Activated effector memory CD4-positive, alpha-beta T cell treated with anti-CD3 and anti-CD28 coated beads, Interleukin-2, amount 50 U/mL, for 16 hours (primary cell): Measurements from ENCODE around the gene SAMD4B.

Experiments
- DNase-seq: peaks from one replicate; pipeline ENCODE4 v3.0.0-alpha.2; 2020

Gene SAMD4B

GRCh38 chr19:39397360-39398296, 55.4 kb downstream of the SAMD4B start:
- peak; percentile 97 for DNase-seq

DNA sequence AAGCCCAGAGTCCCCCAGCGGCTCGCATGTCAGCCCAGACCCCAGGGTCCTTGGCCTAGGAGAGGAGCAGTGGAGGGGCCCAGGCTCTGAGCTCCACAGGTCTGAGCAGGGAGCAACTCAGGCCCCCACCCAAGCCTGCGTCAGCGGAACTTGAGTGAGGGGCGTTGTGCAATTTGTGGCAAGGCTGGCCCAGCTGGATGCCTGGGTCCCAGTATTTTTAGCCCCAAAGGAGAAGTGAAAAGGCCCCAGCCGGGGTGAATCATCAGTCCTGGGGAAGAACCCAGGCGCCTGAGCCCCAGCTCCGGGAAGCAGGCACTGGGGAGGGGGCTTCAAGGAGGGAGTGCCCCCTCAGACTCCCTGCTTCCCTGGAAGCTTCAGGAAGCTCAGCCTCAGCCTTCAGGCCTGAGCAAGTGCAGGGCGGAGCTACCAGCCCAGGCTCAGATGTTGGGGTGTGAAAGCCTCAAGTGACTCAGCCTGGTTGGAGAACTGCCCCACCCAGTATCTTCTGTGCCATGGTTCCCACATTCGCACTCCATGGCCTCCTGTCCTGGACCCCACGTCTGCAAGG, 56.2 kb downstream of the SAMD4B start:
- DNase-seq: peak; percentile 82

- DNase-seq: no peak
Measured at GRCh38 chr19:39399668-39400050, 57.4 kb downstream of the SAMD4B start.

DNA sequence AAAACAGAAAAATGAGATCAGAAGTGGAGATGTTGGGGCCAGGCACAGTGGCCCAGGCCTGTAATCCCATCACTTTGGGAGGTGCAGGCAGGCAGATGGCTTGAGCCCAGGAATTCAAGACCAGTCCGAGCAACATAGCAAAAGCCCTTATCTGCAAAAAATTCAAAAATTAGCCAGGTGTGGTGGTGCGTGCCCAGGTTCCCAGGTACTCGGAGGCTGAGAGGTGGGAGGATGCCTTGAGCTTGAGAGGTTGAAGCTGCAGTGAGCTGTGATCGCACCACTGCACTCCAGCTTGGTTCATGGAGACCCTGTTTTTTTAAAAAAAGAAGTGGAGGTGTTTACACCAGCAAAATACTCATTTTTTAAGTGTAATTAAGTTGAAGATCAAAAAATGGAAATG, 57.8 kb downstream of the SAMD4B start:
- DNase-seq: no peak

GRCh38 chr19:39401070-39401548, 58.9 kb downstream of the SAMD4B start:
- DNase-seq: no peak

DNA sequence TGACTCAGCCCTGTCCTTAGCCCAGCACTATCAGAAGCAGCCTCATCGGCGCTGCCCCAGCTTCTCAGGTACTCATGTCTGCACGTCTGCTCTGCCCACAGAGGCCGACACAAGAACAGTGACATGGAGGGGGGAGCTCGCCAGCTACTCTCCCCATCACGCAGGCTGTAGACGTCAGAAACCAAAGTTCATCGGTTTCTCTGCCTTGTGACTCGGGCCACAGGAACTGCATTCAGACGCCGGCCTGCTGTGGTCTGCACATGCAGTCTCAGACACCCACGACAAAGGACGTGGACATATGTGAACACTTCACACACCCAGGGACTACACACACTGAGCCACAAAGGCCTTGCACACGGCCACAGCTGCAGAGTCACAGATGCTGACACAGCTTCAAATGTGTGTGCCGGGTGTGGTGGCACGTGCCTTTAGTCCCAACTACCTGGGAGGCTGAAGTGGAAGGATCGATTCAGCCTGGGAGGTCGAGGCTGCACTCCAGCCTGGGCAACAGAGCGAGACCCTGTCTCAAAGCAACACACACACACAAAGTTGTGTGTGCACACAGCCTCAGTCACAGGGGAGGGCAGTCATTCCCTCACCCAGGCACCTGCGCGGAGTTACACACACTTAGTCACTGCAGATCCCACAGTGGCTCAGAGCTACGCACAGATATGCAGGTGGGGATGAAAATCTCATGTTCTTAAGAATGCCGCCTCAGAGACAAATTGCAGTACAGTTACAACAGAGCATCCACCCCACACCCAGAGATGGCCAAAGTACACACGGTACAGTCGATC, 59.5 kb downstream of the SAMD4B start:
- peak; percentile 94 for DNase-seq

- DNase-seq: peak; percentile 94
Measured at GRCh38 chr19:39402346-39403300, 60.4 kb downstream of the SAMD4B start.

GRCh38 chr19:39403331-39404312, 61.4 kb downstream of the SAMD4B start:
- peak; percentile 99 for DNase-seq

DNA sequence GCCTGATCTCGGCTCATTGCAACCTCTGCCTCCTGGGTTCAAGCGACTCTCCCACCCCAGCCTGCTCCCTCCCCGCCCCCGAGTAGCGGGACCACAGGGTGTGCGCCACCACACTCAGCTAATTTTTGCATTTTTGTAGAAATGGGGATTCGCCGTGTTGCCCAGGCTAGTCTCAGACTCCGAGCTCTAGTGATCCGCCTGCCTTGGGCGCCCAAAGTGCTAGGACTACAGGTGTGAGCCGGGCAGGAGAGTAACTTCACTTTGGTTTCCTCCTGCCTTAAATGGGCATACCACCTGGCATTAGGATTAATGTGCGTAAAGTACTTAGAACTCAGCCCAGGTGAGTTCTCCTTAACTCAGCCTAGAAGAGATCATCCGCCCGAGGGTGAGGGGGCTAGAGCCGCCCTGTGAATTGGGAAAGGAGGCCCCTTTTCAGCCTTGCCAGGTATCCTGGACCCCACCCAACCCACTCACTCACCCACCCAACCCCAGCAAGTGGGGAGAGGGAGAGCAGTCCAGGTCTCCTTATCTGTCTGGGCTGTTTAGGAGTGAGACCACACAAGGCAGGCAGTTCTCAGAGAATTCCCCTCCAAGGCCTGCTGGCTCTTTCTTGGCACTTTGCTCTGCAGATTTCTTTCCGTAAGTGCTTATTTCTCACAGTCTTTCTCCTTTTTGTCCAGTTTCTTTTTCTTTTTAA, 63.2 kb downstream of the SAMD4B start:
- DNase-seq: peak; percentile 71

DNA sequence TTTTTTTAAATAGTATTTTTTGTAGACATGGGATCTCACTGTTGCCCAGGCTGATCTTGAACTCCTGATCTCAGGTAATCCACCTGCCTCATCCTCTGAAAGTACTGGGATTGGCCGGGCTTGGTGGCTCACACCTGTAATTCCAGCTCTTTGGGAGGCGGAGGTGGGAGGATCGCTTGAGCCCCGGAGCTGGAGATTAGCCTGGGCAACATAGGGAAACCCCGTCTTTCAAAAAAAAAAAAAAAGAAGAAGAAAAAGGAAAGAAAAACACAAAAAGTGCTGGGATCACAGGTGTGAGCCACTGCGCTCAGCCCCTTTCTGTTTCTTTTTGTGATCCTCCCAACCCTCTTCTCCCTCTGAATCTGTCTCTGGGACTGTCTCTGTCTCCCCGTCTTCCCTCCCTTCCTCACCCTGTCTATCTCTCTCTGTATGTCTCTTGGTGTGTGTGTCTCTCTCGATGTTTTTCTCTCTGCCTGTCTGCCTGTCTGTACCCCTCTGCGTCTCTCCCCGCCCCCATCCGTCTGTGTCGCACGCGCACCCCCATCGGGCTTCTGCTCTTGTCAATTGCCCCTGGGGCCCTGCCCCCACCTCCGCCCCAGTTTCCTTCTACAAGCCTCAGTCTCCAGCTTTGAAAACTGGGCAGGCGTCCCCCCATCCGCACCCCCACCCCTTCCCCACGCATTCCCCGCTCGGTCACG, 63.9 kb downstream of the SAMD4B start:
- DNase-seq: peak; percentile 93

DNA sequence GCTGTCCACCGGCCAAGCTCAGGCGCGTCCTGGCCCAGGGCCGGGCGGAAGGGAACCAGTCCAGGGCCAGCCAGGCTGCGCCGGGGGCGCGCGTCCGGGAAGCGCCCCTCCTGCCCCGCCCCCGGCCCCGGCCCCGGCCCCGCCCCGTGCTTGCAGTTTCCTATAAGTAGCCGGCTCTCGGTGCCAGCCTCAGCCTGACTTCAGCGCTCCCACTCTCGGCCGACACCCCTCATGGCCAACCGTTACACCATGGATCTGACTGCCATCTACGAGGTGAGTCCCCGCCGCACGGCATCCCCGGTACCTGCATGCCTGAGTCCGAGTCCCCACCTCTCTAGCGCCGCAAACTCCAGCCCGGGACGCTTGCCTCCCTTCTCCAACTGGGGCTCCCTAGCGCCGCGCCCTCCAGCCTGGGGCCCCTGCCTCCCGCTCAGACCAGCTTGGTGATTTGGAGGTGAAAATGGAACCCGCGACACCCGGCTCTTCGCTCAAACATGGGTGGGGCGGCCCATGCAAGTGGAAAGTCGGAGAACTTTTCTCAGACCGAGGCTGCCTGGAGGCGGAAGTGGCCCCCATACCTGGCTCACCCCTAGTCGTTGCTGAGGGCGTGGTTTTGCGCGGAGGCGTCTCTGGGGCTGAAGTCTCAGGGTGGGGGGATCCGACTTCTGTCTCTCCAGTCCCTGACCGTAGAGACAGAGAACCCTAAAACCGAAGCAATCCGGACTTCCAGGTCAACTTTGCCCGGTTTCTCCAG, 64.6 kb downstream of the SAMD4B start, which contains the start of gene ZFP36:
ZFP36 (plus strand) TSS at position 192 of the 754 bp plus-strand sequence; CDS start at position 250, 58 bp downstream.
- peak; percentile 95 for DNase-seq

DNA sequence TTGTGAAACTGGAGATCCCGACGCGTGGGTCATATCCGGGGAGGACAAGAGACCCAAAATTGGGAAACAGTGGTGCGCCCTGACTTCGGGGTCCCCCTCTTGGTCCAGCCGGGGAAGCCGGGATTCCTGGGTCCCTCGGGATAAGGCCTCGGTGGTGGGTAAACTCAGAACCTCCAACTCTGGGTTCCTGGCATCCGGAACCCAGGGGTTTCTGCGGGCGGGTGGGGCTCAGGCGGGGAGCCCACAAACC, 65.1 kb downstream of the SAMD4B start:
- no peak for DNase-seq

- peak; percentile 89 for DNase-seq
Measured at GRCh38 chr19:39407660-39408391, 65.6 kb downstream of the SAMD4B start.

GRCh38 chr19:39408392-39409207, 66.4 kb downstream of the SAMD4B start:
- DNase-seq: peak; percentile 77

DNA sequence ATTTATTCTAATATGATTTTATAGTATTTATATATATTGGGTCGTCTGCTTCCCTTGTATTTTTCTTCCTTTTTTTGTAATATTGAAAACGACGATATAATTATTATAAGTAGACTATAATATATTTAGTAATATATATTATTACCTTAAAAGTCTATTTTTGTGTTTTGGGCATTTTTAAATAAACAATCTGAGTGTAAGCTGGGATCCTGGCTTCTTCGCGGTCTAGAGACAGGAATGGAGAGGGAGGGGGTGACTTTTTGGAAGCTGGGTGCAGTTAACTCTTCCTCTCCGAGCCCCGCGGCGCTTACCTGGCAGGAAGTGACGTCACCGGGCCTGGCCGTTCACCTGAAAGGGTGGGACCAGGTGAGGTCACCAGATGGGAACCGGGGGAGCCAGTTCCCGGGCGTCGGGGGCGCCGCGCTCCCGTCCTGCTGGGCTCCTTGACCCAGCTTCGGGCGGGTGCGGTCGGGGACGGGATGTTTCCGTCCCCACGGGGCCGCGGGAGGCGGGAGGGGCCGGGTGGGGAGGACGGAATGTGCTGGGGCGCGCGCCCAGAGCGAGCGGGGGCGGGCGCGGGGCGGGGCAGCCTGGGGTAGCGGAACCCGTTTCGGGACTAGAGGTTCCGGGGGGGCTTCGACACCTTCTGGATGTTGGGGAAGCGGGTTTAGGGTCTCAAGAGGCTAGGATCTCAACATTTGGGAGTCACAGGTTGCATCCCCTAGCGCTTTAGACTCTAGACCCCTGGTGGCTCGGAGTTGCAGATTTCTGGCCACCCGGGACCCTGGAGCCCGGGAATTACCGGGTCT, 67.2 kb downstream of the SAMD4B start:
- peak; percentile 93 for DNase-seq
